ENCODE results near the gene RGS7. TPM values are rescaled to one million over a fixed set of nuclear protein-coding genes. Genes with fewer than 3 reads are reported as not detected.
A peak's percentile ranks its signal among the peaks of the same experiment; 100 is the strongest.

Gene RGS7
- total RNA-seq, 1 experiment from 2014 or later, result 1.8 TPM

GRCh38 chr1:241083285-241083684 is 273.7 kb downstream of the RGS7 start:
- DNase-seq (ENCODE audit: low read depth), result no peak

DNA sequence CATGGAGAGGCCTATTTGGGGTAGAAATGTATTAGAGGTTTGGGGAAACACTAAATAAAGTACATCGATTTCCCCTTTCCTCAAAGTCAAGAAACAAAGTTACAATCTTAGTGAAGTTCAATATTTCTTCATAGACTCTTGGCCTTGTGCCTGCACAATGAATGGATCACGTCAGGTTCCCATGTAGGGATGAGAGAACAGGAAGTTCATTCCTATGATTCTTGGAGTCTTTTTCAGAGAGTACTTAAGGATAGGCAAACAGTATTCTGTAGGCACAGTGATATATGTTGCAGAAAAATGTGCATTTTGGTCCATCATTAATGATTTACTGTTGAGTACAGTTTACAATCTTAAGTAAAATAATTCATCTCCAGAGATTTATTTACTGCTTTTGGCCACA is 275.5 kb downstream of the RGS7 start:
- DNase-seq (ENCODE audit: low read depth), result no peak

GRCh38 chr1:241079459-241079858 is 277.5 kb downstream of the RGS7 start:
- no peak for DNase-seq (ENCODE audit: low read depth)

DNA sequence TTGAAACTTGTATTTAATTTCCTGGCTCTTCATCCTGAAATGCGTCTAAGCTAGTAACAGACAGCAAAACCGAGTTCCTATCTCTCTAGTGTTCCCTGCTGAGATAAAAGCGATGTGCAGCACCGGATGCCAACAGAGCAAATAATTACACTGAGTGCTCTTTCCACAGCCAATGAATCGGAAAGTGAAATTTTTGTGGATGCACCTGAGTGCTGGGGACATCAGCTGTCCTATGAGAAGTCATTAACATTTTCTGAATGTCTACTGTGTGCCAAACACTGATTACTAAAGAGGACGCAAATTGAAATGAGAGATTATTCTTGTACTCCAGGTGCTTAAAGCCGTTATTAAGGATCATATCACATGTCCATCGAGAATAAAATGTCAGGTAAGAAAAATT is 278.0 kb downstream of the RGS7 start:
- DNase-seq (ENCODE audit: low read depth), result no peak

GRCh38 chr1:241077386-241078147 is 279.4 kb downstream of the RGS7 start:
- peak; percentile 60 for DNase-seq (ENCODE audit: low read depth)

GRCh38 chr1:241074507-241074906 is 282.5 kb downstream of the RGS7 start:
- DNase-seq (ENCODE audit: low read depth), result peak; percentile 57

- no peak for DNase-seq (ENCODE audit: low read depth)
Observed at GRCh38 chr1:241068359-241068758, 288.6 kb downstream of the RGS7 start.

DNA sequence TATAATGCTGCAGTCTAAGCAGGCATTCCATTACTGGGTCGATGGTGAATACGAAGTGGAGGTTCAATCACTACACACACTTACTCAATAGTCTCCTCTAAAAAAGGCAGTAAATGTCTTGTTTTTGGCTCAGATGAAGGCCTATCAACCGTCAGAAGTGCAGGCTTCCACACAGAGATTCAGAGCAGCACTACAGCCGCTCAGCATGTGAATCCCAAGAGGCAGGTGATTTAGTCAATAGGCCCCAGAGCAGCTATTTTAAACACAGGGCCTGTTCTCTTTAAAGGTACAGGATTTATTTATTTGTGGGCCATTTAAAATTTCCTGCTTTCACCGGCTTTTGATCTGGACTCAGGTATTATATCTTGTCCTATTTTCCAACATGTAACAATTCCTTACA is 293.7 kb downstream of the RGS7 start:
- DNase-seq (ENCODE audit: low read depth), result no peak

GRCh38 chr1:241061062-241061461 is 295.9 kb downstream of the RGS7 start:
- DNase-seq (ENCODE audit: low read depth), result no peak

- no peak for DNase-seq (ENCODE audit: low read depth)
Observed at GRCh38 chr1:241048622-241049021, 308.4 kb downstream of the RGS7 start.

DNA sequence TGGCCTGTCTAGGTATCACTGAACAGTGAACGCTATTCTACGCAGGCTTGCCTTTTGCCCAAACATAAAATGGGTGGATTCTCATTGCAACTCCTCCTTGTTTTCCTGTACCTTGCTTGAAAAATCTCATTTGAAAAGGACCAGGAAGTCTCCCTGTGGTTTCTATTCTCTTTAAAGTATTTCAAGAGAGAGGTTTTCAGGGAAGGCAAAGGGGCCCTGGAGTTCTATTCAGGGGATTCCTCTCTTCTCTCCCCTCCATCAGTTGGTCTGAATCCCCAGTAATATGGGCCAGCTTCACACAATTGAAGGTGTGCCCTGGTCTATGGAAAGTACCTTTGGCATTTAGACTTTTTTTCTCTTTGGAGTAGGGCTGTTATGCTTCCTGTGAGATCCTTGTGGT is 311.3 kb downstream of the RGS7 start:
- no peak for DNase-seq (ENCODE audit: low read depth)

GRCh38 chr1:241034203-241034936 is 322.6 kb downstream of the RGS7 start:
- DNase-seq (ENCODE audit: low read depth), result no peak

- no peak for DNase-seq (ENCODE audit: low read depth)
Observed at GRCh38 chr1:241024834-241025233, 332.2 kb downstream of the RGS7 start.

DNA sequence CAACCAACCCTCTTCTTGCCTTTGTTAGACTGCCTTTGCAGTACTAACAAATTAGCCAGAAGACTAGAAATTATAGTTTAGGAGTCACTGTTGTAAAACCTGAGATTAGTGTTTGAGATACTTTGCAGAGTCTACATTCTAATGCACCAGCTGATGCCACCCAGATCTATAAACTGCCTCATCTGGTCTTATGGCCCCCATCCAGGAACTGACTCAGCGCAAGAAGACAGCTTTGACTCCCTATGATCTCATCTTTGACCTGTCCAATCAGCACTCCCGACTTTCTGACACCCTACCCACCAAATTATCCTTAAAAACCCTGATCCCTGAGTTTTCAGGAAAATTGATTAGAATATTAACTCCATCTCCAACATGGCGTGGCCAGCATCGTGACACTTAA is 334.6 kb downstream of the RGS7 start:
- DNase-seq (ENCODE audit: low read depth), result peak; percentile 66

DNA sequence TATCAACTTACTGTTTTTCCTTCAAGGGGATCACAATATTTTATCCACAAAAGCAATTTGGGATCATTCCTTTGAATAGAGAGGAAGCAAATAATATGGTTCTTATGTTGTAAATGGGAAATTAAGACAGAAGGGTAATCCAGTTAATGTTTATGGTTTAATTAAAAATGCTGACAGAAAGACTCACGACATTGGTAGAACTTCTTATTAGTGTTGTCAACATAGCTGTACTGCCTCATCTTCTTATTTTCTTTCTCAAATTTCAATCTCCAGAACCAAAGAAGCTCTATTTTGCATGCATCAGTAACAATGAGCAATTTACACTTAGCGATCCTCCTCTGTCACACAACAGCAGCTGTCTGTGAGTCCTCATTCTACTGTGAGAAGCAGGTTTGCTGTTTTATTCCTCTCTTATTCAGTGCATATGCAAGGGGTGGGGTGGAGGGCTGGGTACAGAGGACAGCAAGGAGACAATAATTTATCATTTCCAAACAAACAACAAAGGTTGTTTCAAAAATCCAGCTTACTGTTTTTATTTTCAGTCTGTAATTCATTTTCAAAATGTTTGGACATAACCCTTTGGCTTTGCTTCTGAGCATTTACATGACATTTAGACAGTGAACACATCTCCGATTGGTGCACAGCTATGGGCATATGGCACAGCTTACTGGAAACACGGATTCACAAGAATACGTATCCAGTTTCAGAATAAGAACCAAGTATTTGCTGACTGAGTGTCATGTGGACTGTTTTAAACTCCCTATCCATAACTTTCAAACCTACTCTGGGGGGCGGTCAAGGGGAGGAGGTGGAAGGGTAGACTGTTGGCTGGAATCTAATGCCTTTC is 335.9 kb downstream of the RGS7 start:
- DNase-seq (ENCODE audit: low read depth), result no peak

DNA sequence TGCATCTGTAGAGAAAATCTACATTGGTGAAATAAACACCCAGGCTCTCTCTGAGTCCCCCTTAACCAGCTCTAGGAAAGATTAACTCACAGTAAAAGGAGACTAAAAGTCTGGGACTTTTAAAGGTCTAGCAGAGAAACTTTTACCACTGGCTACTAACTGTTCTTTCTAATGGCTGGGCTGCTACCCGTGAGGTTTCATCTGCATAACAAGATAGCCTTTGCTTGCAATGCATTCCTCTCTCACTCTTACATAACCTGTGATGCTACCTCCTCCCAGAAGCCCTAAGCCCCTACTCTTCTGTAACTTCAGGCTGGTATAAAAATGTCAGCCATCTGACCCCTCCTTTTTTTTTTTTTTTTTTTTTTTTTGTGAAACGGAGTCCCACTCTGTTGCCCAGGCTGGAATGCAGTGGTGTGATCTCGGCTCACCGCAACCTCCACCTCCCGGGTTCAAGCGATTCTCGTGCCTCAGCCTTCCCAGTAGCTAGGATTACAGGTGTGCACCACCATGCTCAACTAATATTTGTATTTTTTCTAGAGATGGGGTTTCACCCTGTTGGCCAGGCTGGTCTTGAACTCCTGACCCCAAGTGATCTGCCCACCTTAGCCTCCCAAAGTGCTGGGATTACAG is 344.2 kb downstream of the RGS7 start:
- DNase-seq (ENCODE audit: low read depth), result no peak

DNA sequence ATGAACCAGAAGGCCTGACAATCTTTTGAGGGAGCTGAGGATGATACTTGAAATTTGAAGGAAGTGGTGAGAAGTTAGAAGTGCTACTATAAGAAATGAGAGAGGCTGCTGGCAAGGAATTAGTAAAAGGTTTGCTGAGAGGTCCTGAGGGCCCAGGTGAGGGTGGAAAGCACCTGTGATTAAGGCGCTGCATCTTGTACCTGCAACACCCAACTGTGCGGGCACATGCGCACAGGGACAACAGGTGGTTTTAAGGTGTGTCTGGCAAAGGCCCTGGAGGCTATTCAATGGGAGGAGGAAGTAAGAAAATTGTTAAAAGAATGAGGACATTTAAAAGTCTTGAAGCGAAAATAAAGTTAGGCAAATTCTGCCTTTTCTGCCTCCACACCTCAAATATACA is 349.3 kb downstream of the RGS7 start:
- DNase-seq (ENCODE audit: low read depth), result no peak

DNA sequence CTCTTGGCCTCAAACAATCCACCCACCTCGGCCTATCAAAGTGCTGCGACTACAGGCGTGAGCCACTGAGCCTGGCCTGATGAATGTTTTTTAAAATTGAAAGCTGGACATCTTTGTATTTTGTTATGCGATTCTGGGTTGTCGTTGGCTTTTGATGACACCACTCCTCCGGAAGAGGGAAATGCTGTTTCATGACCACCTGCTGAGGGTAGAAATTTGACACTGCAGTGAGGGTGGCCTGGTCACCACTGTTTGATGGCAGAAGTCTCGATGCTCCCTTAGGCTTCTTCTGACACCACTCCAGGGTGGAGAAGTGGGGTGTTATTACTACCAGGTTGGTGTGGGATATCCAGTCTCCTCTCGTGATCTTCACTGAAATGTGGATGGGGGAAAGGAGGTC is 357.2 kb downstream of the RGS7 start:
- DNase-seq (ENCODE audit: low read depth), result no peak

DNA sequence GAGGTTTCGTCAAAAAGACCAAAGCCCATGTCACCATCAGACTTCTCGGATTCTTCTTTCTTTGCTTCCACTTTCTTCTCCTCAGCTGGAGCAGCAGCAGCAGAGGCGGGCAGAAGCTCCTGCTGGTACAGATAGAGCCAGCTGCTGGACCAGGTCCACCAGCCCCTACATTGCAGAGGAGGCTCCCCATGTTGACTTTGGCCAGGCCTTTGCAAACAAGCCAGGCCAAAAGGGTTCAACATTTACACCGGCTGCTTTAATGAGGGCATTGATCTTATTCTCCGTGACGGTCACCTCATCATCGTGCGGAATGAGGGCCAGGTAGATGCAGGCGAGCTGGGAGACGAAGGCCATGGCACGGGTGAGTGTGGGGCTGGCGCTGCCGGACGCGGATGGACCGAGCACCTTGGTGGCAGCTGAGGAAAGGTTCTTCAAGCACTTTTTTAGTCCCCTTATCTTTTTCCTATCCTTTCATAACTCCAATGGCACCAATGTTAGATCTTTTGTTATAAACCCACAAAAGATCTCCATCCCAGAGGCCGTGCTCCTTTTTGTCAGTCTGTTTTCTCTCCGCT is 358.5 kb downstream of the RGS7 start:
- DNase-seq (ENCODE audit: low read depth), result no peak

DNA sequence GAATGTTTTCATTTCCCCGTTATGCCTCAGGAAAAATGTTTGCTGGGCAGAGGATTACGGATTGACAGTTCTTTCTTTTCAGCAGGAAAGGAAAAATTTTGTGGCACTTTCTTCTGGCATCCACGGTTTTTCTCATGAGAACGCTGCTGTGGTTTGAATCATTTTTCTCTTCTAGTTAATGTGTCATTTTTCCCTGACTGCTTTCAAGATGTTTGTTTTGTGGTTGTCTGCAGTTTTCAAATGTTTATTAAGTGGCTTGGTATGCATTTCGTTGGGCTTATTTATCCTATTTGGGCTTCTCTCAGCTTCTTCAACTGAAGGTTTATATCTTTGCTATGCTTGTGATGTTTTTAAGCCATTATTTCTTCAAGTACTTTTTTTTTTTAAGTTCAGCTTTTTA is 359.0 kb downstream of the RGS7 start:
- peak; percentile 37 for DNase-seq (ENCODE audit: low read depth)

DNA sequence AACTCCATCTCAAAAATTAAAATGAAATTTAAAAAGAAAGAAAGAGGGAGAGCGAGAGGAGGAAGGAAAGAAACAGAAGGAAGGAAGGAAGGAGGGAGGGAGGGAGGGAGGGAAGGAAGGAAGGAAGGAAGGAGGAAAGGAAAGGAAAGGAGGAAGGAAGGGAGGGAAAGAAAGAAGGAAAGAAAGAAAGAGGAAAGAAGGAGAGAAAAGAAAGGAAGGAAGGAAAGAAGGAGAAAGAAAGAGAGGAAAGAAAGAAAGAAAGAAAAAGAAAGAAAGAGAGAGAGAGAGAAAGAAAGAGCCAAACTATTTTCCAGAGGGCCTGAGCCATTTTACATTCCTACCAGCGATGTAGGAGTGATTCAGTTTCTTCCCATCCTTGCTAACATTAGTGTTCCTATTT is 364.0 kb downstream of the RGS7 start:
- no peak for DNase-seq (ENCODE audit: low read depth)
